ENCODE results near the gene MED7.
"Not testable (repeated sequence)": the region's sequence is repeated elsewhere in the genome, so short reads cannot be mapped to it uniquely, and the experiment has no call there.

Gene MED7

GRCh38 chr5:157142317-157143126, at the start of gene MED7:
Gene MED7, minus strand, starts transcription at chr5:157142865. Its CDS starts 3,434 bp downstream, at chr5:157139431.
- peak; percentile 95 for DNase-seq (ENCODE audit: low read depth, low spot score)

GRCh38 chr5:157189223-157189622, 46.6 kb upstream of the MED7 start:
- no peak overlapping the region for H3K27ac ChIP-seq
- DNase-seq (ENCODE audit: low read depth, low spot score), result no peak

More at GRCh38 chr5:157142317-157143126, at the start of gene MED7:
- H3K27ac ChIP-seq, result peak within 1 kb of the TSS; percentile 61

GRCh38 chr5:157188270-157188669, 45.6 kb upstream of the MED7 start:
- no peak overlapping the region for H3K27ac ChIP-seq
- DNase-seq (ENCODE audit: low read depth, low spot score), result no peak

GRCh38 chr5:157187046-157187754, 44.5 kb upstream of the MED7 start:
- no peak for DNase-seq (ENCODE audit: low read depth, low spot score)
- H3K27ac ChIP-seq, result no peak overlapping the region

GRCh38 chr5:157186309-157187045, 43.8 kb upstream of the MED7 start:
- no peak for DNase-seq (ENCODE audit: low read depth, low spot score)
- H3K27ac ChIP-seq, result no peak overlapping the region

GRCh38 chr5:157185122-157185521, 42.5 kb upstream of the MED7 start:
- not testable (repeated sequence) for DNase-seq (ENCODE audit: low read depth, low spot score)

GRCh38 chr5:157184117-157184670, 41.5 kb upstream of the MED7 start:
- no peak overlapping the region for H3K27ac ChIP-seq
- DNase-seq (ENCODE audit: low read depth, low spot score), result no peak

More at GRCh38 chr5:157185122-157185521, 42.5 kb upstream of the MED7 start:
- not testable (repeated sequence) for H3K27ac ChIP-seq

GRCh38 chr5:157182143-157182757, 39.6 kb upstream of the MED7 start:
- no peak for DNase-seq (ENCODE audit: low read depth, low spot score)
- H3K27ac ChIP-seq, result no peak overlapping the region

- DNase-seq (ENCODE audit: low read depth, low spot score), result no peak
- H3K27ac ChIP-seq, result no peak within 1 kb of the TSS
These were observed 38.0 kb upstream of the MED7 start, which contains the start of gene ITK for GRCh38 chr5:157180374-157181264. Gene ITK, plus strand, starts transcription at chr5:157180840. Its CDS starts 138 bp downstream, at chr5:157180978.

- no peak for DNase-seq (ENCODE audit: low read depth, low spot score)
- H3K27ac ChIP-seq, result no peak overlapping the region
These were observed 36.3 kb upstream of the MED7 start for GRCh38 chr5:157178966-157179365.

GRCh38 chr5:157177953-157178352, 35.3 kb upstream of the MED7 start:
- DNase-seq (ENCODE audit: low read depth, low spot score), result no peak
- H3K27ac ChIP-seq, result no peak overlapping the region

GRCh38 chr5:157175071-157175612, 32.5 kb upstream of the MED7 start:
- no peak for DNase-seq (ENCODE audit: low read depth, low spot score)
- no peak overlapping the region for H3K27ac ChIP-seq

GRCh38 chr5:157172403-157172802, 29.7 kb upstream of the MED7 start:
- DNase-seq (ENCODE audit: low read depth, low spot score), result no peak
- no peak overlapping the region for H3K27ac ChIP-seq

- DNase-seq (ENCODE audit: low read depth, low spot score), result no peak
- H3K27ac ChIP-seq, result no peak overlapping the region
These were observed 25.6 kb upstream of the MED7 start for GRCh38 chr5:157168286-157168685.

- DNase-seq (ENCODE audit: low read depth, low spot score), result no peak
- no peak overlapping the region for H3K27ac ChIP-seq
These were observed 24.6 kb upstream of the MED7 start for GRCh38 chr5:157167214-157167621.

- no peak within 1 kb of the TSS for H3K27ac ChIP-seq
- no peak for DNase-seq (ENCODE audit: low read depth, low spot score)
These were observed 23.8 kb upstream of the MED7 start, which contains the start of gene GARIN3 for GRCh38 chr5:157166214-157167213. Gene GARIN3, minus strand, starts transcription at chr5:157166264. Its CDS starts 96 bp downstream, at chr5:157166168.

GRCh38 chr5:157165668-157166067, 23.0 kb upstream of the MED7 start:
- no peak overlapping the region for H3K27ac ChIP-seq
- no peak for DNase-seq (ENCODE audit: low read depth, low spot score)
